Neural cell (in vitro differentiated cells): ENCODE results near the gene DCC. TPM values are rescaled to one million over a fixed set of nuclear protein-coding genes. Genes with fewer than 3 reads are reported as not detected.

Experiments
- H2AFZ ChIP-seq: fragments of 200-600, 300-800 bp; sonication (generic), shearing (Covaris generic); 2 replicates; pipeline ENCODE4 v1.6.0; 2014; ENCODE audit warnings: low read depth, mild to moderate bottlenecking, antibody characterized with exemption, low read length, moderate library complexity
- H3F3A ChIP-seq: fragments of 200-600 bp; shearing (Covaris generic); 2 replicates; pipeline ENCODE4 v1.6.1; 2016; ENCODE audit warnings: mild to moderate bottlenecking, moderate library complexity, mixed read lengths, antibody characterized with exemption, low read length; ENCODE audit not compliant: insufficient read depth, poor library complexity, severe bottlenecking
- H3K27ac ChIP-seq: fragments of 200-600, 300-800 bp; sonication (generic), shearing (Covaris generic); 2 replicates; pipeline ENCODE4 v1.5.1; 2014; ENCODE audit warnings: mild to moderate bottlenecking, low read length, moderate library complexity
- H3K27me3 ChIP-seq: fragments of 300-800, 200-600 bp; sonication (generic), shearing (Covaris generic); 2 replicates; pipeline ENCODE4 v1.6.0; 2014; ENCODE audit warnings: mild to moderate bottlenecking, low read depth, low read length, moderate library complexity; ENCODE audit not compliant: insufficient read depth
- H3K36me3 ChIP-seq: fragments of 300-800, 200-600 bp; sonication (generic), shearing (Covaris generic); 2 replicates; pipeline ENCODE4 v1.5.1; 2014; ENCODE audit warnings: mild to moderate bottlenecking, antibody characterized with exemption, low read length, moderate library complexity; ENCODE audit not compliant: insufficient read depth
- H3K4me2 ChIP-seq: fragments of 300-800, 200-600 bp; sonication (generic), shearing (Covaris generic); 2 replicates; pipeline ENCODE4 v1.6.0; 2014; ENCODE audit warnings: mild to moderate bottlenecking, low read length
- H3K4me3 ChIP-seq: fragments of 300-800, 200-600 bp; sonication (generic), shearing (Covaris generic); 2 replicates; pipeline ENCODE4 v1.5.1; 2014; ENCODE audit warnings: mild to moderate bottlenecking, low read length, moderate library complexity
- H3K79me2 ChIP-seq: fragments of 200-600 bp; shearing (Covaris generic); replicated peaks from 2 replicates; pipeline ENCODE4 v1.6.0; 2014; ENCODE audit warnings: mild to moderate bottlenecking, low read length, moderate library complexity; ENCODE audit not compliant: insufficient read depth
- H3K9ac ChIP-seq: fragments of 300-800, 200-600 bp; sonication (generic), shearing (Covaris generic); 2 replicates; pipeline ENCODE4 v1.6.1; 2016; ENCODE audit warnings: mild to moderate bottlenecking, low read length, mixed read lengths
- H3K9me2 ChIP-seq: fragments of 200-600 bp; shearing (Covaris generic); 2 replicates; pipeline ENCODE4 v1.6.1; 2016; ENCODE audit warnings: mild to moderate bottlenecking, low read length, mixed read lengths; ENCODE audit not compliant: insufficient read depth
- H3K9me3 ChIP-seq: fragments of 200-600, 300-800 bp; sonication (generic), shearing (Covaris generic); 2 replicates; pipeline ENCODE4 v1.6.1; 2016; ENCODE audit warnings: mild to moderate bottlenecking, mixed run types, low read length, moderate library complexity, mixed read lengths
- H4K20me1 ChIP-seq: fragments of 200-600 bp; shearing (Covaris generic); 2 replicates; pipeline ENCODE4 v1.6.1; 2016; ENCODE audit warnings: mild to moderate bottlenecking, mixed run types; ENCODE audit not compliant: insufficient read depth
- EP300 ChIP-seq: fragments of 450-650 bp; conservative IDR thresholded peaks from 2 replicates; pipeline ENCODE4 v1.6.1; 2014; ENCODE audit warnings: antibody characterized with exemption, mild to moderate bottlenecking, moderate library complexity; ENCODE audit not compliant: poor library complexity, severe bottlenecking
- EZH2 ChIP-seq: fragments of 200-600, 300-800 bp; shearing (Covaris generic), sonication (generic); IDR thresholded peaks from 2 replicates; pipeline ENCODE4 v1.6.1; 2014; ENCODE audit warnings: antibody characterized with exemption, low read length, borderline replicate concordance, mild to moderate bottlenecking; ENCODE audit not compliant: insufficient read depth, poor library complexity, severe bottlenecking
- MXI1 ChIP-seq: fragments of 450-650 bp; conservative IDR thresholded peaks from 2 replicates; pipeline ENCODE4 v1.6.1; 2014; ENCODE audit warnings: antibody characterized with exemption, mild to moderate bottlenecking; ENCODE audit not compliant: poor library complexity, severe bottlenecking
- POLR2AphosphoS5 ChIP-seq: IDR thresholded peaks from 2 replicates; pipeline ENCODE4 v1.6.1; 2012
- RAD21 ChIP-seq: fragments of 450-650 bp; conservative IDR thresholded peaks from 2 replicates; pipeline ENCODE4 v1.6.1; 2014; ENCODE audit warnings: antibody characterized with exemption, mild to moderate bottlenecking, moderate library complexity
- SMC3 ChIP-seq: fragments of 450-650 bp; conservative IDR thresholded peaks from 2 replicates; pipeline ENCODE4 v1.6.1; 2014; ENCODE audit warnings: antibody characterized with exemption, mild to moderate bottlenecking, moderate library complexity; ENCODE audit not compliant: poor library complexity
- TAF1 ChIP-seq: IDR thresholded peaks from 2 replicates; pipeline ENCODE4 v1.6.1; 2012; ENCODE audit warnings: low read depth
- polyA plus RNA-seq: library from polyadenylated mRNA; depleted of rRNA; stranded (reverse); fragments of >200 nt; gene quantifications from 2 replicates; pipeline ENCODE4 v1.2.3, GENCODE V29; 2014
- TF ChIP-seq, protein P1 (sequence below): IDR thresholded peaks from 2 replicates; pipeline ENCODE4 v1.6.1; 2012; ENCODE audit warnings: borderline replicate concordance
- TF ChIP-seq, protein P2 (sequence below): fragments of 450-650 bp; IDR thresholded peaks from 2 replicates; pipeline ENCODE4 v1.5.1; 2014; ENCODE audit warnings: antibody characterized with exemption, mild to moderate bottlenecking, moderate library complexity; ENCODE audit not compliant: poor library complexity, severe bottlenecking

Gene DCC
- polyA plus RNA-seq, 1 donor from 2014 or later, result 40.7 TPM

DNA sequence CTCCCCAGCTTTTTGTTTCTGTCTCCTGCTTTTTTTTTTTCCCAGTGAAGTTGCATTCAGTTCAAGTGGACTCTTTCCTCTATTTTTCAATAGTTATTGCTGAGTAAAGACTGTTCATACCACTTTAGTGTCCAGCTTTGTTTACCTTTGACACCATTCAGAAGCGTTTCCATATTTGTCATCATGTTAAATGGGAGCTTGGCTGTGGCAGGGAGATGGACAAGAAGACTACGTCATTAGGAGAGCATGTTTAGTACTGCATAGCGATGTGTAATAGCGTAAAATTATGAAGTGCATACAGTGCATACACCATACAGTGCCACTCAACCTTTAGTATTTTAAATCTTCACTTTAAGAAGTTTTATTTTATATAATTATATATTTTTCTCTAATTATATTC, 655.9 kb downstream of the DCC start:
- Histone ChIP-seq H4K20me1 (no peaks in the 10 kb centered on the region), H3K36me3 (no peaks in the 10 kb centered on the region), H3K4me3 (no peak overlapping the region), H3F3A (no peaks in the 10 kb centered on the region), H3K79me2 (no peaks in the 10 kb centered on the region), H3K9me2 (no peaks in the 10 kb centered on the region), H2AFZ (no peak overlapping the region), H3K27me3 (no peaks in the 10 kb centered on the region), H3K4me2 (no peak overlapping the region), H3K9ac (no peak overlapping the region), H3K27ac (no peak overlapping the region), H3K9me3 (no peaks in the 10 kb centered on the region)
- TF ChIP-seq, protein P1, sequence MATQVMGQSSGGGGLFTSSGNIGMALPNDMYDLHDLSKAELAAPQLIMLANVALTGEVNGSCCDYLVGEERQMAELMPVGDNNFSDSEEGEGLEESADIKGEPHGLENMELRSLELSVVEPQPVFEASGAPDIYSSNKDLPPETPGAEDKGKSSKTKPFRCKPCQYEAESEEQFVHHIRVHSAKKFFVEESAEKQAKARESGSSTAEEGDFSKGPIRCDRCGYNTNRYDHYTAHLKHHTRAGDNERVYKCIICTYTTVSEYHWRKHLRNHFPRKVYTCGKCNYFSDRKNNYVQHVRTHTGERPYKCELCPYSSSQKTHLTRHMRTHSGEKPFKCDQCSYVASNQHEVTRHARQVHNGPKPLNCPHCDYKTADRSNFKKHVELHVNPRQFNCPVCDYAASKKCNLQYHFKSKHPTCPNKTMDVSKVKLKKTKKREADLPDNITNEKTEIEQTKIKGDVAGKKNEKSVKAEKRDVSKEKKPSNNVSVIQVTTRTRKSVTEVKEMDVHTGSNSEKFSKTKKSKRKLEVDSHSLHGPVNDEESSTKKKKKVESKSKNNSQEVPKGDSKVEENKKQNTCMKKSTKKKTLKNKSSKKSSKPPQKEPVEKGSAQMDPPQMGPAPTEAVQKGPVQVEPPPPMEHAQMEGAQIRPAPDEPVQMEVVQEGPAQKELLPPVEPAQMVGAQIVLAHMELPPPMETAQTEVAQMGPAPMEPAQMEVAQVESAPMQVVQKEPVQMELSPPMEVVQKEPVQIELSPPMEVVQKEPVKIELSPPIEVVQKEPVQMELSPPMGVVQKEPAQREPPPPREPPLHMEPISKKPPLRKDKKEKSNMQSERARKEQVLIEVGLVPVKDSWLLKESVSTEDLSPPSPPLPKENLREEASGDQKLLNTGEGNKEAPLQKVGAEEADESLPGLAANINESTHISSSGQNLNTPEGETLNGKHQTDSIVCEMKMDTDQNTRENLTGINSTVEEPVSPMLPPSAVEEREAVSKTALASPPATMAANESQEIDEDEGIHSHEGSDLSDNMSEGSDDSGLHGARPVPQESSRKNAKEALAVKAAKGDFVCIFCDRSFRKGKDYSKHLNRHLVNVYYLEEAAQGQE, result no peak
- TF ChIP-seq EZH2, result no peak
- no peak for TF ChIP-seq EP300
- no peak for TF ChIP-seq SMC3
- TF ChIP-seq MXI1, result no peak
- TF ChIP-seq POLR2AphosphoS5, result no peak
- no peak for TF ChIP-seq TAF1
- TF ChIP-seq RAD21, result no peak
- TF ChIP-seq, protein P2, sequence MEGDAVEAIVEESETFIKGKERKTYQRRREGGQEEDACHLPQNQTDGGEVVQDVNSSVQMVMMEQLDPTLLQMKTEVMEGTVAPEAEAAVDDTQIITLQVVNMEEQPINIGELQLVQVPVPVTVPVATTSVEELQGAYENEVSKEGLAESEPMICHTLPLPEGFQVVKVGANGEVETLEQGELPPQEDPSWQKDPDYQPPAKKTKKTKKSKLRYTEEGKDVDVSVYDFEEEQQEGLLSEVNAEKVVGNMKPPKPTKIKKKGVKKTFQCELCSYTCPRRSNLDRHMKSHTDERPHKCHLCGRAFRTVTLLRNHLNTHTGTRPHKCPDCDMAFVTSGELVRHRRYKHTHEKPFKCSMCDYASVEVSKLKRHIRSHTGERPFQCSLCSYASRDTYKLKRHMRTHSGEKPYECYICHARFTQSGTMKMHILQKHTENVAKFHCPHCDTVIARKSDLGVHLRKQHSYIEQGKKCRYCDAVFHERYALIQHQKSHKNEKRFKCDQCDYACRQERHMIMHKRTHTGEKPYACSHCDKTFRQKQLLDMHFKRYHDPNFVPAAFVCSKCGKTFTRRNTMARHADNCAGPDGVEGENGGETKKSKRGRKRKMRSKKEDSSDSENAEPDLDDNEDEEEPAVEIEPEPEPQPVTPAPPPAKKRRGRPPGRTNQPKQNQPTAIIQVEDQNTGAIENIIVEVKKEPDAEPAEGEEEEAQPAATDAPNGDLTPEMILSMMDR, result no peak

- no peak overlapping the region for H2AFZ ChIP-seq
- H3K36me3 ChIP-seq, result no peaks in the 10 kb centered on the region
- H4K20me1 ChIP-seq, result no peaks in the 10 kb centered on the region
- no peaks in the 10 kb centered on the region for H3K9me3 ChIP-seq
- no peak overlapping the region for H3K27ac ChIP-seq
- no peaks in the 10 kb centered on the region for H3K79me2 ChIP-seq
- H3K27me3 ChIP-seq, result no peaks in the 10 kb centered on the region
- H3F3A ChIP-seq, result no peaks in the 10 kb centered on the region
- H3K4me2 ChIP-seq, result no peak overlapping the region
- no peaks in the 10 kb centered on the region for H3K9me2 ChIP-seq
- no peak for TF ChIP-seq POLR2AphosphoS5
- TF ChIP-seq RAD21, result no peak
- no peak for TF ChIP-seq TAF1
- no peak for TF ChIP-seq MXI1
- no peak overlapping the region for H3K4me3 ChIP-seq
- H3K9ac ChIP-seq, result no peak overlapping the region
These were observed 659.6 kb downstream of the DCC start for GRCh38 chr18:52999633-53000032.

GRCh38 chr18:53004798-53005197, 664.8 kb downstream of the DCC start:
- Histone ChIP-seq H3K4me2 (no peak overlapping the region), H3K27me3 (no peaks in the 10 kb centered on the region), H3K4me3 (no peak overlapping the region), H3K36me3 (no peaks in the 10 kb centered on the region), H4K20me1 (no peaks in the 10 kb centered on the region), H3K27ac (no peak overlapping the region), H2AFZ (no peak overlapping the region), H3K9me2 (no peaks in the 10 kb centered on the region), H3F3A (no peaks in the 10 kb centered on the region), H3K79me2 (no peaks in the 10 kb centered on the region), H3K9me3 (no peaks in the 10 kb centered on the region), H3K9ac (no peak overlapping the region)
- TF ChIP-seq, protein P2, result no peak
- no peak for TF ChIP-seq EP300
- no peak for TF ChIP-seq TAF1
- no peak for TF ChIP-seq EZH2
- no peak for TF ChIP-seq MXI1
- TF ChIP-seq, protein P1, result no peak
- TF ChIP-seq POLR2AphosphoS5, result no peak
- TF ChIP-seq RAD21, result no peak
- no peak for TF ChIP-seq SMC3
